ENCODE data around the gene ELF2.
A peak's percentile ranks its signal among the peaks of the same experiment; 100 is the strongest.
"Not testable (repeated sequence)": the region's sequence is repeated elsewhere in the genome, so short reads cannot be mapped to it uniquely, and the experiment has no call there.

Gene ELF2

DNA sequence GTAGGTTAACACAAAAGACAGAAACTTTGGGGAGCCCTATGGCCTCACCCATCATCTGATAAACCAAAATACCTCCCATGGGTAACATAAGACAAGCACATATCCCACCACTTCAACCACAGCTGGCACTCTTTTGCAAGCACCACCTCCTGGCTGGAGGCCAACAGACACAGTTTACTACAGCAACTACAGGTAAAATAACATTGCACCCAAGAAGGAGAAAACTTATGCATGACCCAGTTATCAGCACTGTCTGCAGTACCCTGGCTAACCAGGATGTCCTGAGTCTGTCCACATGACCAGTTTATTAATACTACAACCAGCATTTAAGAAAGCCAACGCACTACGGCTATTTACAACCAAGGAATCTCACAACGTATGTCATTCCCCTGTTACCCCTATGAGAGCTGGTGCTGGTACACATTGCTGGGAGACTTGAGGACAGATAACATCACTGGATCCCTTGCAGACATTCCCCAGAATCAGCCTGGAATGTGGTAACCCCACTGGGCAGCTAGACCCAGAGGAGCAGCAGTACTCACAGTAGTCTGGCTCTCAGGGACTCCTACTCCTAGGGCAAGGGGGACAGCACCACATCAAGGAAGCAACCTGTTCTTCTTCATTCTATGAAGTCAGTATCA is 32.0 kb downstream of the ELF2 start:
- no peak for DNase-seq (ENCODE audit: low read depth, low spot score)

DNA sequence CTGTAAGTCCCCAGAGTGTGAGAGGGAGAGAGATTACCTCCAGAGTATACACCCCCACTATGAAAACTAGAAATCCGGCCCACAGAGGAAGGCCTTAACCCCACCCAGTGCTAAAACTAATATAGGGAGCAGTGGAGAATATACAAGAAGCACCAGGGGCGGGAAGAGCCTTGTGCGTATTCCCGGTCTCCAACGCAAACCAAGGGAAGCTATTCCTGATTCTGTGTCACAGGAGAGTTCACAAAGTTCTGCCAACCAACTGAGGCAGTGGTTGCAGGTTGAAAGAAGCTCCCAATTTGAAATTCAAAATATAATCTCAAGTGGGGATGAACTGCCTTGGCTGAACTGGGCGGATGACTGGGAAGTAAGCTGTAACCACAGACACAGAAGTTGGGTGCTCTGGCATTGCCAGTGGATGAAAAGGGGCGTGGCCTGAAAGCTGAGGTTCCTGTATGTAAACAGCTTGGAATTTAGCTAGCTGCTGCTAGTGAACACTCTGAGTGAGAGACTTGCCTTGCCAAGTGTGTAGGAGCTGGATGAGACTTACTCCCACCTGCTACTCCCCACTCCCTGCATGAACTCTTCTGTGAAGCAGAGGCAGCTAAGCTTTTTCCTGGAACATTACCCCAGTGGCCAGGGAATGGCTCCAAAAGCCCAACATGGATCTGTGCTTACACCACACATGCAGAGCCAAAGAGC is 32.7 kb downstream of the ELF2 start:
- DNase-seq (ENCODE audit: low read depth, low spot score): no peak

GRCh38 chr4:139142980-139143379 is 34.0 kb downstream of the ELF2 start:
- no peak for DNase-seq (ENCODE audit: low read depth, low spot score)

GRCh38 chr4:139142087-139142486 is 34.9 kb downstream of the ELF2 start:
- no peak for DNase-seq (ENCODE audit: low read depth, low spot score)

- DNase-seq (ENCODE audit: low read depth, low spot score): no peak
These were observed 39.3 kb downstream of the ELF2 start for GRCh38 chr4:139137763-139138162.

- DNase-seq (ENCODE audit: low read depth, low spot score): no peak
These were observed 42.6 kb downstream of the ELF2 start for GRCh38 chr4:139134403-139134802.

DNA sequence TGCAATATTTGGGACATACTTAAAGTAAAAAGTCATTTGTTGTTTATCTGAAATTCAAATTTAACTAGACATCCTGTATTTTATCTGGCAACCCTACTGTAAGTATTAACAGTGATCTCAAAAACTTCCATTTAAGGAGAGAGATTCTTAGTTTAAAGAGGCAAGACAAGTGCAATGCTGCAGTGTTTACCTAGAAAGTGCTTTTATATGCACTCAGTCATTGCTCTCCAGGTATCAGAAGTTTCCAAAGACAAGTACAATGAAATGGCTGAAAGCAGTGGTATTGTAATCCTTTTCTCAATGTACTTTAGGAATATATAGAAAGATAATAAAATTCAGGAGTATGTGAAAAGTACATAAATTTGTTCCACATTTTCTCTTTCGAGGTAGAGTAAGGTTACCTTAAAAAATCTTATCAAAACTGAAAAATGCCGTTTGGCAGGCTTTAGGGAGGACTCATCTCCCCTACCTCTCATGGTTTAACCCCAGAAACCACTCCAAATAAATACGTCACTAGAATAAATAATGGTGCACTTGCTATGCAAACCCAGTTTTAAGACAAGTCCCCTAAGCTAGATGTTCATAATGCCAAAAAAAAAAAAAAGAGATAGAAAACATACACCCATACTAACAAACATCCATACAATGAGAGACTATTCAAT is 45.7 kb downstream of the ELF2 start:
- DNase-seq (ENCODE audit: low read depth, low spot score): no peak

- DNase-seq (ENCODE audit: low read depth, low spot score): no peak
These were observed 47.8 kb downstream of the ELF2 start for GRCh38 chr4:139129206-139129605.

- DNase-seq (ENCODE audit: low read depth, low spot score): no peak
These were observed 50.1 kb downstream of the ELF2 start for GRCh38 chr4:139126898-139127297.

DNA sequence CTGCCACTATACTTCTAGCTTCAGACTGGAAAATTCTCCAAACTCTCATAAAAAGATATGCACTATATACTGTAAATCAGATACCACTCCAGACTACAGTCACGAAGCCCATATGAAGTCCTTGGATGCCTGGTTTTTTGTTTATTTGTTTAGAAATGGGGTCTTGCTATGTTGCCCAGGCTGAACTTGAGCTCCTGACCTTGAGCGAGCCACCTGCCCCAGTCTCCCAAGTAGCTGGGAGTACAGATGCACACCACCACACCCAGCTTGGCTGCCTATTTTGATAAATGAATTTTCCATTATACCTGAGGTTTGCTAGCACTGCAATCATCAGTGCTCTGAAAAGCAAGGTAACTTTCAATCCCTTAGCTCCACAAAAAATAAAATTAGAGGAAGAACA is 53.1 kb downstream of the ELF2 start:
- DNase-seq (ENCODE audit: low read depth, low spot score): no peak

DNA sequence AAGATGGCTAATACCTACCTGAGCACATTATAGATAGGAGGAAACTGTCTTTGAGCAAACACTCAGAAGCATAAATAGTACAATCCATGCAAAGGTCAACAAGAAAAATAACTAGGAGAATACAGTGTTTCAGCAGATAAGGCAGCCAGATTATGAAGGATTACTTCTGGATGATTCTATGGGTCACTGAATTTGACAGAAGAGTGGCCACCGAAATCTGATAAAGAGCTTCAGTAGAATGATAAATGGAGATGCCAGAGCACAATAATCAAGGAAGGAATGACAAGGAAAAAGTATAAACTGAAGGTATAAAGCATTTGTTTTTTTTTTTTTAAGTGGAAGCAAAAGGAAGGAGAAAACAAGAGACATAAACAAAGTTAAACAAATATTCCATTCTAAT is 58.7 kb downstream of the ELF2 start:
- no peak for DNase-seq (ENCODE audit: low read depth, low spot score)

- no peak for DNase-seq (ENCODE audit: low read depth, low spot score)
These were observed 61.8 kb downstream of the ELF2 start for GRCh38 chr4:139115226-139115625.

GRCh38 chr4:139114795-139115194 is 62.2 kb downstream of the ELF2 start:
- not testable (repeated sequence) for DNase-seq (ENCODE audit: low read depth, low spot score)

GRCh38 chr4:139112650-139113049 is 64.4 kb downstream of the ELF2 start:
- DNase-seq (ENCODE audit: low read depth, low spot score): no peak

- DNase-seq (ENCODE audit: low read depth, low spot score): no peak
These were observed 68.4 kb downstream of the ELF2 start for GRCh38 chr4:139108567-139109128.

GRCh38 chr4:139099366-139099982 is 77.5 kb downstream of the ELF2 start:
- DNase-seq (ENCODE audit: low read depth, low spot score): peak; percentile 67

DNA sequence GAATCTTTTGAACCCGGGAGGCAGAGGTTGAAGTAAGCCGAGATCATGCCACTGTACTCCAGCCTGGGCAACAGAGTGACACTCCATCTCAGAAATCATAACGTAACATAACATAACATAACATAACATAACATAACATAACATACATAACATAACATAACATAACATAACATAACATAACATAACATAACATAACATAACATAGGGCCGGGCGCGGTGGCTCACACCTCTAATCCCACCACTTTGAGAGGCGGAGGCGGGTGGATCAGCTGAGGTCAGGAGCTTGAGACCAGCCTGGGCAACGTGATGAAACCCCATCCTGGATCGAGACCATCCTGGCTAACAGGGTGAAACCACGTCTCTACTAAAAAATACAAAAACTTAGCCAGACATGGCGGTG is 84.7 kb downstream of the ELF2 start:
- DNase-seq (ENCODE audit: low read depth, low spot score): no peak

DNA sequence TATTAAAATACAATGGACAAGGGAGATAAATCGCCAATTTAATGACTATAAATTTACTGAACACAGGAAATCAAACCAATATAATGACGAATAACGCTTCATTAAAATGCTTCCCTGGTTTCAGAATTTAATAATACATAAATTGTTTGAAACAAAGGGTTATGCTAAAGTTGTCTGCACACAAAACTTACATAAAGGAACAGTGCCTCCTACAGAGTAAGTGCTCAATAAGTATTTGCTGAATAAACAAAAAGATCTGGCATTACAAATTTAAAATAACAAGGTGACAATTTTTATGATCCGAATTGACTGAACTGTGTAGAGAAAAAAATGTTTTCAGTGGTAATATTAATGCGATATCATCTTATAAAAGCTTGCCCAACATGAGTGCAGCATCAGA is 91.9 kb downstream of the ELF2 start:
- no peak for DNase-seq (ENCODE audit: low read depth, low spot score)

DNA sequence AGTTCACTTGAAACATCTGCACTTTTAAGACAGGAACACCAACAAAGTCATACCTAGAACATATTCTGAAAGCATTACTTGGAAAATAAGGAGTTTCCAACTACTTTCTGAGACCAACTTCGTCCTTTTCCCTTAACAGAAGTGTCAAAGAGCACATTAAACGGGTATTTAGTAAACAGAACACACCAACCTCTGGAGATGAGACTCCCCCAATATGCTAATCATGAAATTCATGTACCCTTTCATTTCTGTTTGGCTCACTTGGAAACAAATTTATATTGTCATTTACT is 92.3 kb downstream of the ELF2 start:
- no peak for DNase-seq (ENCODE audit: low read depth, low spot score)

DNA sequence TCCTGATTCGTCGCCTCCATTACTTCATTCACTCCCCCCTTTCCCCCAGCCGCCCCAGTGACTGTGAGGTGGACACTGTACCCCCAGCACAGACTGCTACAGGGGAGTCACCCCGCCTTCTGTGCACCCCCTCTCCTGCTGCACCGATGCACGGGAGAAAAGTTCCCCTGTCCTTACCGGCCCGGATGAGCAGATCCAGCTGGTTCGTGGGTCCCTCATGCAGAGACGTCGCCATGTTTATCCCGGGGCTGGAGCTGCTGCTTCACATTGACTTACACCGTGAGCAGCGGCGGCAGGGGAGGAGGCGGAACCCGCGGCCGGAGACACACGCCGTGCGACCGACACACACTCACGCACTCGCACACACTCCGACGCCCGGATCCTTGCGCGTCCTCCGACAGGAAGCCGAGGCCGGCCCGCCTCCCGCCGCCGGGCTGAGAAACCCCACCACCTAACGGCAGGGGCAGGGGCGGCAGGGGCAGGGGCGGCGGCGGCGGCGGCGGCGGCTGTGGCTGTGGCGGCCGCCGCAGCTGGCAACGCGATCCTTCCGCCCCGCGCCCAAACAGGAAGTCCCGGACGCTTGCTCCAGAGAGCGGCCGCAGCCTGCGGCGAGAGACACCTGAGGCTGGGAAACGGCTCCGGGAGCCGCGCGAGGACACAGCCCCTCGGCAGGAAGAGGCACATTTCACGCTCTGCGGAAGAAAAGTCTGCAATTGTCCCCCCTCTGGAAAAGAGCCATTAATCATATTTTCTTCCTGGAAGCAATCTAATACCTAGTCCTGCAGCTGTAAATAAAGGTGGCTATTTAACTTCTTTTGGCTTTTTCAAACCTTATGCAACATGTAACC is 92.8 kb downstream of the ELF2 start:
- DNase-seq (ENCODE audit: low read depth, low spot score): peak; percentile 56

DNA sequence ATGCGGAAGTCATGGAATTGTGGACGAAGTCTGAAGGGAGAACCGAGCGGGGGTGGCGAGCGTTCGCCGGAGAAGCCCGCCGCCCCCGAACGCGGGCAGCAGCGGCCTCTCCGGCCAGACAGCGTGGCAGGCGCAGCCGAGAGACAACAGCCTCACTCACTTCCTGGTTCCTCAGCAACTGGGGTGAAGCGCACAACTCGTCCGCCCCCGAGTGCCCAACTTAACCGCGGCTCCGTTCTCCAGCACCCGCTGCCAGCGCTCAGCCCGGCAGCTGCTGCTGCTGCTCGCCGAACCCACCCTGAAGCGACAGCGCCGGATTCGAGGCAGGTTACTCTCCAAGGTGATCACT is 93.4 kb downstream of the ELF2 start:
- DNase-seq (ENCODE audit: low read depth, low spot score): peak; percentile 46

All from activated CD4-positive, CD25-positive, alpha-beta regulatory T cell treated with anti-CD3 and anti-CD28 coated beads, Interleukin-2, amount 50 U/mL, for 16 hours (primary cell).